HEK293 (cell line): Measurements from ENCODE around the gene TSPAN9.
A peak's percentile ranks its signal among the peaks of the same experiment; 100 is the strongest.

ENCODE experiments used
- CTCF ChIA-PET: fragments of 350-600 bp; formaldehyde crosslinking; extraction: SDS; loops from one replicate; lab custom pipeline; 2021; ENCODE audit warnings: antibody characterized with exemption; lab: Yijun Ruan, JAX
- POLR2A ChIA-PET: fragments of 300-600 bp; formaldehyde crosslinking; extraction: SDS; loops from one replicate; lab custom pipeline; 2020; ENCODE audit warnings: antibody characterized with exemption, inconsistent platforms; lab: Yijun Ruan, JAX
- H3K27ac ChIP-seq: fragments of 200-500 bp; sonication (Bioruptor generic); 2 replicates; pipeline ENCODE4 v1.5.1; 2014; ENCODE audit warnings: low read depth, low read length, control low read depth, inconsistent platforms; ENCODE audit errors: extremely low read depth
- H3K36me3 ChIP-seq, 2 experiments: fragments of 200-500 bp in 1 of 2; sonication (Bioruptor generic) in 1 of 2; 1 replicate in 1 of 2; 2 replicates in 1 of 2; pipeline ENCODE4 v1.5.1; 2014 to 2017; ENCODE audit warnings: inconsistent platforms in 2 of 2, low read length in 2 of 2; ENCODE audit not compliant: control insufficient read depth in 2 of 2, insufficient read depth in 1 of 2
- H3K4me1 ChIP-seq: fragments of 200-500 bp; sonication (Bioruptor generic); 2 replicates; pipeline ENCODE4 v1.5.1; 2014; ENCODE audit warnings: mild to moderate bottlenecking, low read length, inconsistent platforms; ENCODE audit not compliant: control insufficient read depth, insufficient read depth
- H3K4me3 ChIP-seq: 2 replicates; pipeline ENCODE4 v1.5.1; 2011; ENCODE audit warnings: low read depth, mild to moderate bottlenecking, control low read depth, low read length, moderate library complexity
- H3K9me3 ChIP-seq: fragments of 200-500 bp; sonication (Bioruptor generic); 2 replicates; pipeline ENCODE4 v1.5.1; 2014; ENCODE audit warnings: low read depth, low read length, inconsistent platforms; ENCODE audit not compliant: control insufficient read depth, insufficient read depth
- KLF10 ChIP-seq: fragments of 450-650 bp; IDR thresholded peaks from 2 replicates; pipeline ENCODE4 v1.5.1; 2018; ENCODE audit warnings: missing biosample characterization, mild to moderate bottlenecking, missing genetic modification characterization
- MYNN ChIP-seq: fragments of 450-650 bp; formaldehyde crosslinking; IDR thresholded peaks from 2 replicates; pipeline ENCODE4 v1.5.1; 2016; ENCODE audit warnings: missing biosample characterization, missing genetic modification characterization, borderline replicate concordance
- MZF1 ChIP-seq: fragments of 450-650 bp; formaldehyde crosslinking; IDR thresholded peaks from 2 replicates; pipeline ENCODE4 v1.5.1; 2017; ENCODE audit warnings: missing biosample characterization, missing genetic modification characterization, borderline replicate concordance
- ZBTB11 ChIP-seq: fragments of 450-650 bp; formaldehyde crosslinking; conservative IDR thresholded peaks from 2 replicates; pipeline ENCODE4 v1.5.1; 2016; ENCODE audit warnings: low read depth, missing biosample characterization, missing genetic modification characterization
- ZBTB20 ChIP-seq: fragments of 450-650 bp; formaldehyde crosslinking; IDR thresholded peaks from 2 replicates; pipeline ENCODE4 v1.5.1; 2016; ENCODE audit warnings: missing biosample characterization, missing genetic modification characterization
- ZNF121 ChIP-seq: fragments of 450-650 bp; formaldehyde crosslinking; IDR thresholded peaks from 2 replicates; pipeline ENCODE4 v1.5.1; 2016; ENCODE audit warnings: missing biosample characterization, missing genetic modification characterization
- ZNF146 ChIP-seq: fragments of 450-650 bp; formaldehyde crosslinking; IDR thresholded peaks from 2 replicates; pipeline ENCODE4 v1.5.1; 2016; ENCODE audit warnings: missing biosample characterization, missing genetic modification characterization
- ZNF155 ChIP-seq: fragments of 450-650 bp; formaldehyde crosslinking; IDR thresholded peaks from 2 replicates; pipeline ENCODE4 v1.5.1; 2016; ENCODE audit warnings: missing biosample characterization, missing genetic modification characterization
- ZNF18 ChIP-seq: fragments of 450-650 bp; formaldehyde crosslinking; IDR thresholded peaks from 2 replicates; pipeline ENCODE4 v1.5.1; 2016; ENCODE audit warnings: missing biosample characterization, missing genetic modification characterization
- ZNF184 ChIP-seq: fragments of 450-650 bp; IDR thresholded peaks from 2 replicates; pipeline ENCODE4 v1.5.1; 2018; ENCODE audit warnings: missing biosample characterization, mild to moderate bottlenecking, missing genetic modification characterization
- ZNF398 ChIP-seq: fragments of 450-650 bp; formaldehyde crosslinking; IDR thresholded peaks from 2 replicates; pipeline ENCODE4 v1.5.1; 2017; ENCODE audit warnings: missing biosample characterization, missing genetic modification characterization
- ZNF548 ChIP-seq: fragments of 450-650 bp; formaldehyde crosslinking; IDR thresholded peaks from 2 replicates; pipeline ENCODE4 v1.5.1; 2016; ENCODE audit warnings: missing biosample characterization, missing genetic modification characterization
- ZNF561 ChIP-seq: fragments of 450-650 bp; IDR thresholded peaks from 2 replicates; pipeline ENCODE4 v1.5.1; 2018; ENCODE audit warnings: missing biosample characterization, missing genetic modification characterization, borderline replicate concordance
- ZNF621 ChIP-seq: fragments of 450-650 bp; formaldehyde crosslinking; IDR thresholded peaks from 2 replicates; pipeline ENCODE4 v1.5.1; 2017; ENCODE audit warnings: missing biosample characterization, missing genetic modification characterization
- ZNF677 ChIP-seq: fragments of 450-650 bp; IDR thresholded peaks from 2 replicates; pipeline ENCODE4 v1.5.0; 2018; ENCODE audit warnings: missing biosample characterization, mild to moderate bottlenecking, missing genetic modification characterization, moderate library complexity
- TF ChIP-seq, protein P1 (sequence below): fragments of 450-650 bp; formaldehyde crosslinking; IDR thresholded peaks from 2 replicates; pipeline ENCODE4 v1.5.1; 2017; ENCODE audit warnings: missing biosample characterization, missing genetic modification characterization

Gene TSPAN9

DNA sequence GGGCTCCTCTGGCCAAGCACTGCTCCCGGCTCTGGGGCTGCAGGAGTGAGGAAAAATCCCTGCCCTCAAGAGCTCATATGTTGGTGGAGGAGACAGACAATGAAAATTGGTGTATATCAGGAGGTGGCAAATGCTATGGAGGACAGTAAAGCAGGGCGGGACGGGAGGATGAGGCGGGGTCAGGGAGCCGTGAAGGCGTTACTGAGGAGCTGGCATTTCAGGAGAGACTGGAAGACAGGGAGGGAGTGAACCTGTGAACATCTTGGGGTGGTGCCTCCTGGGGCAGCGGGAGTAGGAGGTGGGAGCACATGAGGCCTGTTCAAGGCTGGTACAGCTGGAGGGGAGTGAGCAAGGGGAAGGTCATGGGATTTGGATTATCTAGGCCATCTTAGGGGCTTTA lies 26.6 kb downstream of the TSPAN9 start (continued):
- no peak for TF ChIP-seq ZBTB11 (tag by site-specific recombination)
- no peak for TF ChIP-seq ZNF677 (tag by site-specific recombination)
- TF ChIP-seq ZNF146 (tag by site-specific recombination) = no peak
- no peak for TF ChIP-seq ZNF155
- TF ChIP-seq ZNF561 = no peak
- no peak for TF ChIP-seq ZNF548 (tag by site-specific recombination)

GRCh38 chr12:3105690-3106479 lies 28.7 kb downstream of the TSPAN9 start:
- Histone ChIP-seq H3K4me3 (no peak overlapping the region), H3K4me1 (peaks cover 8% of the 10 kb centered on the region), H3K9me3 (no peaks in the 10 kb centered on the region), H3K27ac (no peak overlapping the region), H3K36me3 (no peaks in the 10 kb centered on the region)
- ChIA-PET POLR2A (no interaction called here), CTCF (interaction anchor here (1.2 to 3.2 kb wide), 3 partner anchors 8 to 170 kb away, joined by 3 to 13 read pairs (median 7); no protein-coding TSS in a partner anchor)
- peak; percentile 49; the same call in 1 of the 2 replicates for TF ChIP-seq ZNF18 (tag by site-specific recombination)
- TF ChIP-seq, protein P1, sequence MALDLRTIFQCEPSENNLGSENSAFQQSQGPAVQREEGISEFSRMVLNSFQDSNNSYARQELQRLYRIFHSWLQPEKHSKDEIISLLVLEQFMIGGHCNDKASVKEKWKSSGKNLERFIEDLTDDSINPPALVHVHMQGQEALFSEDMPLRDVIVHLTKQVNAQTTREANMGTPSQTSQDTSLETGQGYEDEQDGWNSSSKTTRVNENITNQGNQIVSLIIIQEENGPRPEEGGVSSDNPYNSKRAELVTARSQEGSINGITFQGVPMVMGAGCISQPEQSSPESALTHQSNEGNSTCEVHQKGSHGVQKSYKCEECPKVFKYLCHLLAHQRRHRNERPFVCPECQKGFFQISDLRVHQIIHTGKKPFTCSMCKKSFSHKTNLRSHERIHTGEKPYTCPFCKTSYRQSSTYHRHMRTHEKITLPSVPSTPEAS = peak; percentile 71
- TF ChIP-seq MYNN (tag by site-specific recombination) = no peak
- no peak for TF ChIP-seq MZF1 (tag by site-specific recombination)
- TF ChIP-seq ZNF184 (tag by site-specific recombination) = no peak
- no peak for TF ChIP-seq KLF10 (tag by site-specific recombination)
- 0 out of 2 replicates have a peak, but pooled peaks have one; percentile 16 for TF ChIP-seq ZBTB20 (tag by site-specific recombination)
- TF ChIP-seq ZNF398 (tag by site-specific recombination) = no peak

- Histone ChIP-seq H3K27ac (0 out of 2 replicates have a peak overlapping the region, but pooled peaks have one; percentile 49), H3K4me1 (peaks cover 8% of the 10 kb centered on the region), H3K36me3 (no peaks in the 10 kb centered on the region), H3K4me3 (no peak overlapping the region), H3K9me3 (no peaks in the 10 kb centered on the region)
- TF ChIP-seq ZNF621 (tag by site-specific recombination) (no peak), ZNF121 (tag by site-specific recombination) (peak; percentile 97)
- POLR2A ChIA-PET = no interaction called here
- CTCF ChIA-PET = interaction anchor here (1.0 to 3.2 kb wide), 4 partner anchors 9 to 169 kb away, joined by 3 to 13 read pairs (median 4); no protein-coding TSS in a partner anchor
Measured at GRCh38 chr12:3106579-3106978, 29.4 kb downstream of the TSPAN9 start.
